Breast epithelium (tissue), 3 donors: Measurements from ENCODE around the gene SUPT6H.

Experiments
- POLR2A ChIP-seq: fragments of 450-650 bp; IDR thresholded peaks from one replicate; pipeline ENCODE4 v1.6.1; 2016; ENCODE audit warnings: antibody characterized with exemption, mild to moderate bottlenecking, moderate library complexity
- TF ChIP-seq, protein P1 (sequence below), 3 donors: fragments of 450-650 bp; IDR thresholded peaks; one replicate each; pipeline ENCODE4 v1.5.1; 2016 to 2017; ENCODE audit warnings: antibody characterized with exemption in 3 of 3, mild to moderate bottlenecking in 3 of 3, moderate library complexity in 3 of 3

DNA sequence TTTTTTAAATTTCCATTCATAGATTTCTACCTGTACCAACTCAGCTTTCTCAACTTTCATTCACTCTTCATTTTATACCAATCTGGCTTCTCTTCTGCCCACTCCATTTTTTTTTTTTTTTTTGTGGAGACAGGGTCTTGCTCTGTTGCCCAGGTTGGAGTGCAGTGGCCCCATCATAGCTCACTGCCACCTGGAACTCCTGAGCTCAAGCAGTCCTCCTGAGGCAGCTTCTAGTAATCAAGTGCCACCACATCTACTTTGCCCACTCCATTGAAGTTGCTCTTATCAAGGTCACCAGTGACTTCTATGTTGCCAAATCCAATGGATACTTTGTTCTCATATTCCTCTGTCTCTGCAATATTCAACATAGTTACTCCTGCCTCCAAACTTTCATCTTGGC, 1.7 kb downstream of the SUPT6H start:
- TF ChIP-seq, protein P1, sequence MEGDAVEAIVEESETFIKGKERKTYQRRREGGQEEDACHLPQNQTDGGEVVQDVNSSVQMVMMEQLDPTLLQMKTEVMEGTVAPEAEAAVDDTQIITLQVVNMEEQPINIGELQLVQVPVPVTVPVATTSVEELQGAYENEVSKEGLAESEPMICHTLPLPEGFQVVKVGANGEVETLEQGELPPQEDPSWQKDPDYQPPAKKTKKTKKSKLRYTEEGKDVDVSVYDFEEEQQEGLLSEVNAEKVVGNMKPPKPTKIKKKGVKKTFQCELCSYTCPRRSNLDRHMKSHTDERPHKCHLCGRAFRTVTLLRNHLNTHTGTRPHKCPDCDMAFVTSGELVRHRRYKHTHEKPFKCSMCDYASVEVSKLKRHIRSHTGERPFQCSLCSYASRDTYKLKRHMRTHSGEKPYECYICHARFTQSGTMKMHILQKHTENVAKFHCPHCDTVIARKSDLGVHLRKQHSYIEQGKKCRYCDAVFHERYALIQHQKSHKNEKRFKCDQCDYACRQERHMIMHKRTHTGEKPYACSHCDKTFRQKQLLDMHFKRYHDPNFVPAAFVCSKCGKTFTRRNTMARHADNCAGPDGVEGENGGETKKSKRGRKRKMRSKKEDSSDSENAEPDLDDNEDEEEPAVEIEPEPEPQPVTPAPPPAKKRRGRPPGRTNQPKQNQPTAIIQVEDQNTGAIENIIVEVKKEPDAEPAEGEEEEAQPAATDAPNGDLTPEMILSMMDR (IDR thresholded peaks at IDR 0.05): no peak
- no peak for TF ChIP-seq POLR2A
